Amniotic stem cell (primary cell): ENCODE measurements around the gene C1D.
"Not testable (repeated sequence)": the region's sequence is repeated elsewhere in the genome, so short reads cannot be mapped to it uniquely, and the experiment has no call there.

ENCODE experiments used
- DNase-seq: peaks from one replicate; lab custom pipeline; 2025; lab: John Stamatoyannopoulos, UW

C1D gene

DNA sequence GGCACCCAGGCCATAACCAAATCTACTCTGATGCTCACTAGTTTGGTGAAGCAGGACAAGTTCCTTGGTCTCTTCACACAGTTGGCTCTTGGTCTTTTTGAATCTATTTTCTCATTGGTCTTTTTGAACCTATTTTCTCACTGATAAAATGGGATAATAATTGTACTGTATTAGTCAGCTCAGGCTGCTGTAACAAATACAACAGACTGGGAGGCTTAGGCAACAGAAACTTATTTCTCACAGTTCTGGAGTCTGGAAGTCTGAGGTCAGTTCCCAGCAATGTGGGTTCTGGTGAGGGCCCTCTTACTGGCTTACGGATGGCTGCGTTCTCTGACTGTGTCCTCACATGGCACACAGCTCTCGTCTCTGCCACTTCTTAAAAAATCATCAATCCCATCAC lies 63.5 kb downstream of the C1D start:
- DNase-seq: no peak

DNA sequence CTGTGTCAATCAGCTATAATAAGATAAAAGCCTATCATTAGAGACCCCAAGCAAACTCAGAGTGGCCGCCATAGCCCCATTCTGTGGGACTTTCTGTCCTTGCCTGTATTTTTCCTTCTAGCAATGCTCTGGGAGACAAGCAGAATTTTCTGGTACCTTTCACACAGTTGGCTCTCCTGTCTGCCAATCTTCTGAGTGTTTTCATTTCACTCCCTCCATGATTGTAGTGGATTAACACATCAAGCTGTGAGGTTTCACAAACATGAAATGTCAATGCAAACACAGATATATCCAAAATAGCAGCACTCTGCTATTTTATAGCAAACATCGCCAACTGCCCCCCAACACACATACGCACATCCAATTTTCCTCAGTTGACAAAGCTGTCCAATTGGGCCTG lies 64.9 kb downstream of the C1D start:
- no peak for DNase-seq

DNA sequence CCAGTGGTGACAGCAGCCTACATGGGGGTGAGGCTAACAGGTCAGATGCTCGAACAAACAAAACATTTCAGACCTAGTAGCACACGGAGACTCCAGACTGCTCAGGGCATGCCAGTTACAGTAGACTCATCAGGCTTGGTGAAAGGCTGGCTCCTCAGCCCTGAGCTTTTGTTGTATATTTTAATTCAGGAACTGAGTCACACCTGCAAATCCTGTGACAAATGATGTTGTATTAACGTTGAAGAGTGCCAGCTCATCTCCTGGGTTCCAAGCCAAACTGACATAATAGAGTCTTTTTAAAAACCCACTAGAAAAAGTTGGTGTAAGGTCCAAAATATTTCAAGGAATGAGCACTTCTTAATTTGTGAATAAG lies 65.3 kb downstream of the C1D start:
- DNase-seq: peak; percentile 30

DNA sequence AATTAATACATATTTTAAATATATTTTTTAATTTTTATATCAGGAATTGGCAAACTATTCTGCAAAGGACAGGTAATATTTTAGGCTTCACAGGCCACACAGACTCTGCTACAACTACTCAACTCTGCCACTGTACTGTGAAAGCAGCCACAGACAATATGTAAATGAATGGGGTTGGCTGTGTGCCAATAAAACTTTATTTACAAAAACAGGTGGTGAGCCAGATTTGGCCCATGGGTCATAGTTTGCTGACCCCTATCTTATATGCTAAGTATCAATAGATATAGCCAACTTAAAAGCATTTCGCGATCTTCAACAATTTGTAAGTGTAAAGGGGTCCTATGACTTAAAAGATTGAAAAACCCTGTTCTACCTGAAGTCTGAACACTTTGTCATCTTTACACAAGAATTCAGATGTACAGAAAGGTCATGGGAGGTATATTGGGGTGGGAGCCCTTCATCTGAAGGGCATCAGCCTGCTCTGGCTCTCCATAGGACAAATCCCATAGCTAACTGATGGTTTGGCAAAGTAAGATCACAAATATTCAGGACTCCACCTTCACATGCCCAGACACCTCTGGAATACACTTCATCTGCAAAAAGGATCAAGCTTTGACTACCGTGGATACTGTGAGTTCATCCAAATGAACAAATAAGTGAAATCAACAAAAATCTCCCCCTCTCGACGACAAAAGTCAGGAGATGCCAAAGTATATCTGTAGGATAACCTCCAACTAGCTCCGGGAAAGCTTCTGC lies 65.9 kb downstream of the C1D start:
- DNase-seq: no peak

DNA sequence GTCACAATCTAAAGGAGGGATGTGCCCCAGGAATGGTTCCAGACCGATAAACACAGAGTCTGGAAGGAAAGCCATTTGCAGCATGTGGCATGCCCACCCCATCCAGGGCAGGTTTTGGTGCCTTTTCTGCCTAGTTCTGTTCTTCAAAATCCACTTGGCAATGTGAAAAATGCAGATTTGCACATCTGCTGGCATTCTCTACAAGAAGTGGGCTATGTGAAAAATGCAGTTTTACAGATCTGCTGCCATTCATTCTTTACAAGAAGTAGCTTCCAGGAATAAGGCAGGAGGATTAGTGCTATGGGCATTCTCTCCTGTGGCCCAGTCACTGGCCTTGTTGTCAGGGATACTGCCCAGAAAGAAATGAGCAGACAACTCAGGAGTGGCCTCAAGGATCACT lies 68.1 kb downstream of the C1D start:
- no peak for DNase-seq

DNA sequence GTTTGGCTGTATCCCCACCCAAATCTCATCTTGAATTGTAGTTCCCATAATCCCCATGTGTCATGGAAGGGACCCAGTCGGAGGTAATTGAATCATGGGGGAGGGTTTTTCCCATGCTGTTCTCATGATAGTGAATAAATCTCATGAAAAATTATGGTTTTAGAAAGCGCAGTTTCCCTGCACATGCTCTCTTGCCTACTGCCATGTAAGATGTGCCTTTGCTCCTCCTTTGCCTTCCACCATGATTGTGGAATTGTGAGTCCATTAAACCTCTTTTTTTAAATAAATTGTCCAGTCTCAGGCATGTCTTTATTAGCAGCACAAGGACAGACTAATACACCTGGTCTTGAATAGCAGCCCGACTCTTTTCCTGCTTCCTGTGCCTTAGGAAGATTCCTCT lies 68.7 kb downstream of the C1D start:
- DNase-seq: not testable (repeated sequence)

DNA sequence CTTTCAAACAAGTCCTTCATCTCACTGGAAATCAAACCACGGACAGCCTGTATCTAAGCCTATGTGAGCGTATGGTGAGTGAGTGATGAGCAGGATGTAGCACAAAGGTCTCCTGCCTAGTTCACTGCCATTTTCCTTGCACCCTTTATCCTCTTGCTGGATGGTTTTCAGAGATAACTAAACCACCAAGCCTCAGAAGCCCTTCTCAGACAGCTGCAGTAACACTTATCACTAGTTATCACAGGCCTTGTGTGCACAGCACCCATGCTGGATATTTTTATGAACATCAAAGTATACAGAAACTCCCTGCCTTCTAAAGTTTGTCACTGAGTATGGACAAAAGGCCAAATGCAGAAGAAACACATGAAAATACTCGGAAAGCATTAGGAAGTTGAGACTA lies 69.5 kb downstream of the C1D start:
- DNase-seq: no peak

DNA sequence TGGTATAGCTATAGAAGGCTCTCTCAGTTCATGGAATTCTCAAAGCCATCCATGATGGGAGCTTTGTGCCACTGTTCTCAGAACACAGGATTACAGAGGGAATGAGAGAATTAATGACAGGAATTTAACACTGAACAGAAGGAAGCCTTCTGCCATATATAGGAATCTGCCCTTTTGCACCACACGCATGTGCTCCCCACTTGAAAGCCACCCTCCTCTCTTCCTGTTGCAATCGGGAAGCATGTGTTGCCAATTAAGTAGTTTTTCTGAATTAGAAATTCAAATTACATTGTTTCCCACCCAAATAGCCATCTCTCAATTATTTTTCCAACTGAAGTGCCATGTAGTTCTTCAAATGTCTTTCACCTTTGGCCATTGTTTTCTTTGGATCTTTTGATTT lies 71.3 kb downstream of the C1D start:
- no peak for DNase-seq
